Mucosa of descending colon (tissue), 3 donors: ENCODE data around the gene VSIR. TPM values are rescaled to one million over a fixed set of nuclear protein-coding genes. Genes with fewer than 3 reads are reported as not detected.

Experiments used
- ATAC-seq: fragments of 200-7000 bp; cut with Tn5 transposase; one replicate; pipeline ENCODE4 v1.9.1; 2020; ENCODE audit warnings: mild to moderate bottlenecking, moderate library complexity
- DNase-seq, 3 donors: peaks; one replicate each; pipeline ENCODE4 v3.0.0-alpha.2; 2020
- H3K36me3 ChIP-seq: fragments of 200-600 bp; one replicate; pipeline ENCODE4 v1.8.0; 2021; ENCODE audit warnings: low read depth, mild to moderate bottlenecking
- H3K4me1 ChIP-seq: fragments of 200-600 bp; one replicate; pipeline ENCODE4 v1.8.0; 2021; ENCODE audit warnings: low read depth, mild to moderate bottlenecking
- H3K4me3 ChIP-seq: fragments of 200-600 bp; one replicate; pipeline ENCODE4 v1.8.0; 2021; ENCODE audit warnings: mild to moderate bottlenecking
- H3K9me3 ChIP-seq: fragments of 200-600 bp; one replicate; pipeline ENCODE4 v1.8.0; 2021; ENCODE audit warnings: mild to moderate bottlenecking
- intact Hi-C, 2 donors: fragments of 100-400 bp; cut with DNase I in 1 of 2; cut with micrococcal nuclease in 1 of 2; formaldehyde crosslinking; loops; one replicate each; pipeline versions ENCODE4 v1.11.0 to v1.11.1; 2022; cut with DNase I, micrococcal nuclease
- total RNA-seq, 3 donors: library from RNA; stranded (reverse); fragmentation: NEBNext Ultra II Directional in 2 of 3; extraction: Animal tissue kit (Norgen Biotek cat#: 25700) in 2 of 3; gene quantifications; one replicate each; pipeline versions ENCODE4 v1.2.1 to v1.2.4, GENCODE V29; 2021 to 2023
- TF ChIP-seq, protein P1 (sequence below): fragments of 200-600 bp; IDR thresholded peaks from one replicate; pipeline ENCODE4 v1.8.0; 2022; ENCODE audit warnings: antibody characterized with exemption, mild to moderate bottlenecking
- donor health status: DM: no; HTN: no; CAD: no; lungs with moderate emphysema.
- donor health status: DM: no; HTN: no; CAD: no.
- donor health status: DM: no; HTN: yes; CAD: no.

Gene VSIR
- total RNA-seq, 3 donors from 2014 or later = 48.1 to 71.0 (median 60.7) TPM

DNA sequence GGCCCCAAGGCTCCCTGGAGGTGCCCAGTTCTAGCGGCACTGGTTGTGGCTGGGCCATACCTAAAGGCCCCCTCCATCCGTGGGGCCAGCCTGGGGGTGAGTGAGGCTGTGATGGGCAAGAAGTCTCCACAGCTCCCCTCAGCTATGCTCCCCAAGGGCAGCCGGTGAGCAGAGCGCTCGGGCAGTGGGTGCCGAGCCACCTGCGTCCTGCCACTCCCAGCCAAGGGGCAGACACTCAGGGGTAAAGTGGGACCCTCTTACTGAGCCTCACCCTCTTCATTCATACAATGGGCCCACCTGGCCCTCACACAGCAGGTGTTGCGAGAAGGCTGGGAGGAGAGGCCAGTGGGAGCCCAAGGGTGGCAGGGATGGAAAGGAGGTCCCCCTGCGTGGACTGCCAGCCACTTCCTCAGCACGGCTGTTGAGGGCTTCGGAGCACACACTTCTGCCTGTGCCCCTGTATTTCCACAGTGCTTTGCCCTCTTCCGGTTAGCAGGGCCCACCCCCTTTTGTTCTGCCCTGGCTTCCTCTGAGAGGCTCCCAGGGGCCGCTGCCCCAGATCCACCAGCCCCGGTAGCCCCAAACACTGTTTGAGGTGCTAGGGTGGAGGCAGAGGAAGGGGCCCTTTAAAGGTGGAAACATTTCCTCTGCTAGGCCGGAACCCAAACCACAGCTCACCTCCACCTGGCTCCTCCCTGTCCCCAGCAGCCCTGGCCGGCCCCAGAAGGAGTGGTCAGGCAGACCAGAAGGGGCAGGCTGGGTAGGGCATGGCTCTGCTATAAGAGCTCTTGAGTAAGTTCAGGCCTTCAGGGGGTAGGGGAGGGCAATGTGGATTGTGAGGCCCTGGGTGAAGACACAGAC, 37.4 kb downstream of the VSIR start:
- H3K4me3 ChIP-seq = no peak overlapping the region
- no peaks in the 10 kb centered on the region for H3K36me3 ChIP-seq
- peaks cover 26% of the 10 kb centered on the region for H3K4me1 ChIP-seq
- TF ChIP-seq, protein P1, sequence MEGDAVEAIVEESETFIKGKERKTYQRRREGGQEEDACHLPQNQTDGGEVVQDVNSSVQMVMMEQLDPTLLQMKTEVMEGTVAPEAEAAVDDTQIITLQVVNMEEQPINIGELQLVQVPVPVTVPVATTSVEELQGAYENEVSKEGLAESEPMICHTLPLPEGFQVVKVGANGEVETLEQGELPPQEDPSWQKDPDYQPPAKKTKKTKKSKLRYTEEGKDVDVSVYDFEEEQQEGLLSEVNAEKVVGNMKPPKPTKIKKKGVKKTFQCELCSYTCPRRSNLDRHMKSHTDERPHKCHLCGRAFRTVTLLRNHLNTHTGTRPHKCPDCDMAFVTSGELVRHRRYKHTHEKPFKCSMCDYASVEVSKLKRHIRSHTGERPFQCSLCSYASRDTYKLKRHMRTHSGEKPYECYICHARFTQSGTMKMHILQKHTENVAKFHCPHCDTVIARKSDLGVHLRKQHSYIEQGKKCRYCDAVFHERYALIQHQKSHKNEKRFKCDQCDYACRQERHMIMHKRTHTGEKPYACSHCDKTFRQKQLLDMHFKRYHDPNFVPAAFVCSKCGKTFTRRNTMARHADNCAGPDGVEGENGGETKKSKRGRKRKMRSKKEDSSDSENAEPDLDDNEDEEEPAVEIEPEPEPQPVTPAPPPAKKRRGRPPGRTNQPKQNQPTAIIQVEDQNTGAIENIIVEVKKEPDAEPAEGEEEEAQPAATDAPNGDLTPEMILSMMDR = no peak
- intact Hi-C loops = no loop called here
- DNase-seq = peak in 2 of 3 donors; percentile 71 to 83
- H3K9me3 ChIP-seq = no peaks in the 10 kb centered on the region
- peak; percentile 75 for ATAC-seq

DNA sequence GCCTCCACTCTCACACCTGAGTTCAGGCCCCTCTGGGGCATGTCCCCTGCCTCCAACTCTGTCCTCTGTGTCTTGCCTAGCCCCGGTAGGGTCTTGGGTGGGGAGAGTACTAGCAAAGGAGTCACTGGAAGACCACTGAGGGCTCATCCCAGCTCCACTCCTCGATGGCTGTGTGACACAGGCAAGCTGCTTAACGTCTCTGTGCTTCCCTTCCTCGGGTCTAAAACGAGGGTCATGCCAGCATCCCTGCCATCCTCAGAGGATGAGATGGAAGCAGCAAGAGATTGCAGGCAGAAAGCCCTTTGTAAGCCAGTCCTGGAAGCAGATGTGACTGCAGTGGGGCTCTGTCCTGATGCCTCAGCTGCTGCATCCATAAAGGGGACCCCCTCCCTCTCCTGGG, 38.5 kb downstream of the VSIR start:
- no peaks in the 10 kb centered on the region for H3K9me3 ChIP-seq
- H3K4me1 ChIP-seq = peaks cover 28% of the 10 kb centered on the region
- no peak for DNase-seq
- ATAC-seq = no peak
- intact Hi-C loops = no loop called here
- H3K36me3 ChIP-seq = no peaks in the 10 kb centered on the region
- TF ChIP-seq, protein P1 = no peak
- no peak overlapping the region for H3K4me3 ChIP-seq

DNA sequence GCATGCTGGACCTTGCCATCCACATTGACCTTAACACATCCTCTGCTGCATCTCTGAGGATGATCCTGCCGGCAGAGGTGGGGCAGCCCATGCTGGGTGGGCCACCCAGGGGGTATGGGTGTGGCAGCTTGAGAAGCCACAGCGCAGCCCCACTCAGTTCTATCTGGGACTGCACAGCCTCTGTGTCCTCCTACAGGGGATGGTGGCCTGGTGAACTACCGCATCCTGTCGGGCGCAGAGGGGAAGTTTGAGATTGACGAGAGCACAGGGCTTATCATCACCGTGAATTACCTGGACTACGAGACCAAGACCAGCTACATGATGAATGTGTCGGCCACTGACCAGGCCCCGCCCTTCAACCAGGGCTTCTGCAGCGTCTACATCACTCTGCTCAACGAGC, 41.5 kb downstream of the VSIR start:
- intact Hi-C loops = no loop called here
- DNase-seq (peak in 1 of 3 donors; percentile 33), ATAC-seq (no peak)
- Histone ChIP-seq H3K9me3 (no peaks in the 10 kb centered on the region), H3K4me1 (peaks cover 47% of the 10 kb centered on the region), H3K36me3 (no peaks in the 10 kb centered on the region), H3K4me3 (no peak overlapping the region)
- TF ChIP-seq, protein P1 = no peak

DNA sequence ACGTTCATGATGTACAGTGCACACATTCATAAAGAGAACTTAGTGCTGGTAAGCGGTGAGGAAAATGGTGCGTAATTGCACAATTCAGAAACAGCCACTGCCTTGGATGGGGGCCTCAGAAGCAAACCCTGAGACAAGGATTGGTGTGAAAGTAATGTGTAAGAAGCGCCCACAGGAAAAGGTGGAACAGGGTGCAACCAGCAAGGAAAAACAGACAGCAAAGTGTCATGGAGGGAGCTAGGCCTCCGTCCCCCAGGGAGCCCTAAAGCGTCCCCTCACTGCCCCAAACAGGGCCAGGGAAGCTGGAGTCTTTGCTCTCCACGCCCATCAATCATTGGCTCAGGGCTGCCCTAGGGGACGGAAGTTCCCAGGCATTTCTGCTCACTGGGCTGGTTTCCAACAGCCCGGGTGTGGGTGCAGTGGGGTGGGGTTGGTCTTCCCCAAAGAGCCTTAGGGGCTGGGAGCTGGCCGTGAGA, 44.1 kb downstream of the VSIR start:
- no peak overlapping the region for H3K4me3 ChIP-seq
- H3K9me3 ChIP-seq = no peaks in the 10 kb centered on the region
- H3K4me1 ChIP-seq = peaks cover 45% of the 10 kb centered on the region
- TF ChIP-seq, protein P1 = no peak
- no peaks in the 10 kb centered on the region for H3K36me3 ChIP-seq
- ATAC-seq = peak; percentile 69
- intact Hi-C loops = loop anchor here in 1 of 2 donors (10.0 kb wide), 1 partner anchor 46 kb away; the partner anchor contains the start of gene VSIR
- peak; percentile 87 to 90 (median 90) for DNase-seq

DNA sequence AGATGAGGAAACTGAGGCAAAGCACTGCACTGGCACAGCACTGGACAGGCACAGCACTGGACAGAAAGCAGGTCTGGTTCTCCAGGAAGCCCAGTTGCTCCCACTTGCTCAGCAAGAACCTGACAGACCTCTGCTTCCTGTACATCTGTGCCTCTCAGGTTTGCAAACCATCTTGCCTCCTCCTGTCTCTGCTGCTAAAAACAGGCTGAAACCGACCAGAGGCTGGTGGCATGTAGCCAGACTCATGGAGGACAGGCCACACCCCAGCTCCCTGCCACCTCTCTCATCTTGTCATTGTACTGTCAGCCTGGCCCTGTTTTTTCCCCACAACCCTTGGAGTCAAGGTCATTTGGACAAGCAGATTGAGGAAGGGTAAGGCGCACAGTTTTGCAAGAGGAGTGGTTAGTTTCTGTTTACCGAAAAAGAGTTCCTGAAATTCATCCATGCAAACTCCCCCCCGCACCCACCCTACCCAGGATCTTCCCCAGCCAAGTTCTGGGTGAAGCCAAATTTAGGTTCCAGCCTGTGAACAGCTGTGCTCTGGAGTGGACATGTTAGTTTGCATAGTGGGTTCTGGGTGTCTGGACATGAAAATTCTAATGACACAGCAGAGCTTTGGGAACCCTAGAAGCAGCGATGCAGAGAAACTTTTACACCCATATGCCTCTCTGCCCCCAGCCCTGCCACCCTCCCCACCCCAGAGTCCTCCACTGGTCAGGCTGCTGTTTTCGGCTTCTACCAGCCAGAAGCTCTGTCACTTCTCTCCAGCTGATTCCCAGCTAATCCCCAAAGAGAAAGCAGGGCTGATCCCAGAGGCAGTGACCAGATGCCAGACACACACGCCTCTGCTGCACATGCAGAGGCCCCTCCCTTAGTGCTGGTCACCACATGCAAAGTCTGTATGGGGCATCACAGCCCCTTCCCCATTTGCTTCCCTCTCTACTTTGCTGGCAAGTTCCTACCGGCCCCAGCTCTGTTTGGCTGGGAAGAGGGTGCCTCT, 45.3 kb downstream of the VSIR start:
- Histone ChIP-seq H3K9me3 (no peaks in the 10 kb centered on the region), H3K36me3 (no peaks in the 10 kb centered on the region), H3K4me3 (no peak overlapping the region), H3K4me1 (peaks cover 45% of the 10 kb centered on the region)
- intact Hi-C loops = loop anchor here in 1 of 2 donors (10.0 kb wide), 1 partner anchor 47 kb away; the partner anchor contains the start of gene VSIR
- TF ChIP-seq, protein P1 = no peak
- DNase-seq = peak; percentile 87 to 91 (median 88)
- peak; percentile 76 for ATAC-seq
